ENCODE measurements around the gene PGF. TPM values are rescaled to one million over a fixed set of nuclear protein-coding genes. Genes with fewer than 3 reads are reported as not detected.

PGF gene
- polyA plus RNA-seq, 1 donor (not counting 4 experiments of a cell fraction or from before 2014, with no cell fraction given): 16.5 TPM

GRCh38 chr14:74982661-74983060 lies 27.3 kb upstream of the PGF start:
- Histone ChIP-seq H4K20me1 (ENCODE audit: control insufficient read depth, extremely low read depth, insufficient read depth, low read length) (no peaks in the 10 kb centered on the region), H3K27ac (ENCODE audit: control insufficient read depth, insufficient read depth, low read length) (peak overlapping the region; percentile 32), H3K27me3 (ENCODE audit: control insufficient read depth, extremely low read depth, insufficient read depth, low read length) (no peaks in the 10 kb centered on the region), H3K36me3 (ENCODE audit: control insufficient read depth in 2 of 2, extremely low read depth in 1 of 2, insufficient read depth in 2 of 2, low read length in 2 of 2) (no peaks in the 10 kb centered on the region), H3K4me1 (ENCODE audit: control insufficient read depth, extremely low read depth, insufficient read depth, low read length) (peaks cover 33% of the 10 kb centered on the region), H3K4me2 (ENCODE audit: control insufficient read depth, extremely low read depth, insufficient read depth, low read depth, low read length) (no peak overlapping the region), H2AFZ (ENCODE audit: control insufficient read depth, low read length) (no peak overlapping the region), H3K79me2 (ENCODE audit: control insufficient read depth, insufficient read depth, low read length) (no peaks in the 10 kb centered on the region), H3K4me3 (ENCODE audit: control insufficient read depth in 2 of 3, extremely low read depth in 1 of 3, insufficient read depth in 2 of 3, low read depth in 1 of 3, low read length in 3 of 3) (no peak overlapping the region), H3K9me1 (ENCODE audit: control insufficient read depth, extremely low read depth, insufficient read depth, low read length) (no peaks in the 10 kb centered on the region), H3K9me3 (ENCODE audit: control insufficient read depth, low read depth, low read length) (no peaks in the 10 kb centered on the region), H3K9ac (ENCODE audit: control insufficient read depth, extremely low read depth, insufficient read depth, low read length) (no peak overlapping the region)
- dilution Hi-C loops (cut with MboI; ENCODE audit: extremely low pct_ligation_motif_present, low sequenced_read_pairs): no loop called here
- DNase-seq (ENCODE audit: low read depth, low spot score): no peak
- no peak for FAIRE-seq
- TF ChIP-seq CTCF (optimal IDR thresholded peaks at IDR 0.05 in 1 of 3, IDR thresholded peaks at IDR 0.05 in 1 of 3, conservative IDR thresholded peaks at IDR 0.05 in 1 of 3; ENCODE audit: extremely low read depth in 1 of 3, insufficient read depth in 2 of 3, low read length in 3 of 3) (no peak), EZH2 (IDR thresholded peaks at IDR 0.05; ENCODE audit: low read length) (no peak)

GRCh38 chr14:74981833-74982232 lies 26.4 kb upstream of the PGF start:
- no peak for DNase-seq (ENCODE audit: low read depth, low spot score)
- H3K4me2 ChIP-seq (ENCODE audit: control insufficient read depth, extremely low read depth, insufficient read depth, low read depth, low read length): no peak overlapping the region
- H3K9me1 ChIP-seq (ENCODE audit: control insufficient read depth, extremely low read depth, insufficient read depth, low read length): no peaks in the 10 kb centered on the region
- no peaks in the 10 kb centered on the region for H3K9me3 ChIP-seq (ENCODE audit: control insufficient read depth, low read depth, low read length)
- no peak overlapping the region for H2AFZ ChIP-seq (ENCODE audit: control insufficient read depth, low read length)
- no peaks in the 10 kb centered on the region for H3K79me2 ChIP-seq (ENCODE audit: control insufficient read depth, insufficient read depth, low read length)
- FAIRE-seq: no peak
- H3K27me3 ChIP-seq (ENCODE audit: control insufficient read depth, extremely low read depth, insufficient read depth, low read length): no peaks in the 10 kb centered on the region
- TF ChIP-seq CTCF (optimal IDR thresholded peaks at IDR 0.05 in 1 of 3, IDR thresholded peaks at IDR 0.05 in 1 of 3, conservative IDR thresholded peaks at IDR 0.05 in 1 of 3; ENCODE audit: extremely low read depth in 1 of 3, insufficient read depth in 2 of 3, low read length in 3 of 3) (no peak), EZH2 (IDR thresholded peaks at IDR 0.05; ENCODE audit: low read length) (no peak)
- no peaks in the 10 kb centered on the region for H3K36me3 ChIP-seq (ENCODE audit: control insufficient read depth in 2 of 2, extremely low read depth in 1 of 2, insufficient read depth in 2 of 2, low read length in 2 of 2)
- no peak overlapping the region for H3K9ac ChIP-seq (ENCODE audit: control insufficient read depth, extremely low read depth, insufficient read depth, low read length)
- H3K4me1 ChIP-seq (ENCODE audit: control insufficient read depth, extremely low read depth, insufficient read depth, low read length): peaks cover 29% of the 10 kb centered on the region
- no peak overlapping the region for H3K4me3 ChIP-seq (ENCODE audit: control insufficient read depth in 2 of 3, extremely low read depth in 1 of 3, insufficient read depth in 2 of 3, low read depth in 1 of 3, low read length in 3 of 3)
- dilution Hi-C loops (cut with MboI; ENCODE audit: extremely low pct_ligation_motif_present, low sequenced_read_pairs): no loop called here
- no peaks in the 10 kb centered on the region for H4K20me1 ChIP-seq (ENCODE audit: control insufficient read depth, extremely low read depth, insufficient read depth, low read length)
- H3K27ac ChIP-seq (ENCODE audit: control insufficient read depth, insufficient read depth, low read length): no peak overlapping the region

Data from keratinocyte (primary cell).